Astrocyte (in vitro differentiated cells and primary cell): ENCODE results near the gene VWA5B1.

Experiments used
- EZH2 ChIP-seq: IDR thresholded peaks from 2 replicates; pipeline ENCODE4 v1.6.1; 2012; ENCODE audit warnings: mild to moderate bottlenecking, low read length, inconsistent platforms; ENCODE audit not compliant: insufficient read depth
- TF ChIP-seq, protein P1 (sequence below): IDR thresholded peaks from 2 replicates; pipeline ENCODE4 v1.5.1; 2011; ENCODE audit warnings: low read depth, mild to moderate bottlenecking, inconsistent platforms, low read length, moderate library complexity; ENCODE audit not compliant: insufficient read depth

DNA sequence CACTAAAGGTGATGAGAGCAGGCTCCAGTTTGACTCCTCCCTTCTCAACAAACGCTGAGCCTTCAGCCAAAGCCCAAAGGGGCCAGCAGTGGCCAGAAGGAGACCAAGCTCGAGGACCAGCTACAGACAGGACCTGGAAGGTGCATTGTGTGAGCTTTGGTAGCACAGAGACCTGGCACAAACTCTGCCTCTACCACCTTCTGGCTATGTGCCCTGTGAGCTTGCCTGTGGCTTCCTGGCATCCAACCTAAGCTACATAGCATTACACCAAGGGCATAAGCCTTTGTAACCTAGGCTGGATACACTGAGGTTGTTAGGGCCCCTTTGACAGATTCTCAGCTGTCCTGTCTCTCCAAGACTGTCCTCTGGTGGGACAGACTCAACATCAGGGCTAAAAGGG is 6.6 kb upstream of the VWA5B1 start:
- TF ChIP-seq, protein P1, sequence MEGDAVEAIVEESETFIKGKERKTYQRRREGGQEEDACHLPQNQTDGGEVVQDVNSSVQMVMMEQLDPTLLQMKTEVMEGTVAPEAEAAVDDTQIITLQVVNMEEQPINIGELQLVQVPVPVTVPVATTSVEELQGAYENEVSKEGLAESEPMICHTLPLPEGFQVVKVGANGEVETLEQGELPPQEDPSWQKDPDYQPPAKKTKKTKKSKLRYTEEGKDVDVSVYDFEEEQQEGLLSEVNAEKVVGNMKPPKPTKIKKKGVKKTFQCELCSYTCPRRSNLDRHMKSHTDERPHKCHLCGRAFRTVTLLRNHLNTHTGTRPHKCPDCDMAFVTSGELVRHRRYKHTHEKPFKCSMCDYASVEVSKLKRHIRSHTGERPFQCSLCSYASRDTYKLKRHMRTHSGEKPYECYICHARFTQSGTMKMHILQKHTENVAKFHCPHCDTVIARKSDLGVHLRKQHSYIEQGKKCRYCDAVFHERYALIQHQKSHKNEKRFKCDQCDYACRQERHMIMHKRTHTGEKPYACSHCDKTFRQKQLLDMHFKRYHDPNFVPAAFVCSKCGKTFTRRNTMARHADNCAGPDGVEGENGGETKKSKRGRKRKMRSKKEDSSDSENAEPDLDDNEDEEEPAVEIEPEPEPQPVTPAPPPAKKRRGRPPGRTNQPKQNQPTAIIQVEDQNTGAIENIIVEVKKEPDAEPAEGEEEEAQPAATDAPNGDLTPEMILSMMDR: no peak
- no peak for TF ChIP-seq EZH2
